ENCODE data around the gene DNER.

Gene DNER

GRCh38 chr2:229572507-229573271 lies 141.7 kb downstream of the DNER start:
- peak; percentile 1 for DNase-seq (ENCODE audit: low read depth)
- no peak overlapping the region for H3K4me3 ChIP-seq (ENCODE audit: low read length)
- no peak for TF ChIP-seq CTCF (conservative IDR thresholded peaks at IDR 0.05; ENCODE audit: low read length)

GRCh38 chr2:229571243-229571642 lies 143.1 kb downstream of the DNER start:
- no peak overlapping the region for H3K4me3 ChIP-seq (ENCODE audit: low read length)
- TF ChIP-seq CTCF (conservative IDR thresholded peaks at IDR 0.05; ENCODE audit: low read length), result no peak
- DNase-seq (ENCODE audit: low read depth), result no peak

- DNase-seq (ENCODE audit: low read depth), result no peak
- no peak for TF ChIP-seq CTCF (conservative IDR thresholded peaks at IDR 0.05; ENCODE audit: low read length)
- H3K4me3 ChIP-seq (ENCODE audit: low read length), result no peak overlapping the region
These were observed 148.0 kb downstream of the DNER start for GRCh38 chr2:229566370-229566769.

- no peak for TF ChIP-seq CTCF (conservative IDR thresholded peaks at IDR 0.05; ENCODE audit: low read length)
- H3K4me3 ChIP-seq (ENCODE audit: low read length), result no peak overlapping the region
- DNase-seq (ENCODE audit: low read depth), result no peak
These were observed 150.0 kb downstream of the DNER start for GRCh38 chr2:229564300-229564907.

- no peak for TF ChIP-seq CTCF (conservative IDR thresholded peaks at IDR 0.05; ENCODE audit: low read length)
- no peak for DNase-seq (ENCODE audit: low read depth)
- H3K4me3 ChIP-seq (ENCODE audit: low read length), result no peak overlapping the region
These were observed 151.0 kb downstream of the DNER start for GRCh38 chr2:229563388-229563787.

- TF ChIP-seq CTCF (conservative IDR thresholded peaks at IDR 0.05; ENCODE audit: low read length), result no peak
- DNase-seq (ENCODE audit: low read depth), result no peak
- no peak overlapping the region for H3K4me3 ChIP-seq (ENCODE audit: low read length)
These were observed 151.8 kb downstream of the DNER start for GRCh38 chr2:229562472-229563127.
